Uterus (tissue), 4 donors: ENCODE data around the gene LRRC7. TPM values are rescaled to one million over a fixed set of nuclear protein-coding genes. Genes with fewer than 3 reads are reported as not detected.

ENCODE experiments used
- DNase-seq, 2 donors: peaks; one replicate each; pipeline ENCODE4 v3.0.0-alpha.2; 2019 to 2020
- H3K27ac ChIP-seq, 2 donors: fragments of 200-600 bp; sonication (generic); 1 replicate in 1 of 2; 2 replicates in 1 of 2; pipeline ENCODE4 v1.5.1; 2016 to 2018
- H3K27me3 ChIP-seq, 2 donors: fragments of 200-600 bp; sonication (generic); one replicate each; pipeline ENCODE4 v1.5.1; 2018 to 2019; ENCODE audit warnings: control low read depth in 1 of 2
- H3K36me3 ChIP-seq, 2 donors: fragments of 200-600 bp; sonication (generic); one replicate each; pipeline ENCODE4 v1.5.1; 2019; ENCODE audit warnings: control low read depth in 1 of 2
- H3K4me1 ChIP-seq, 2 donors: fragments of 200-600 bp; sonication (generic); one replicate each; pipeline ENCODE4 v1.5.1; 2018 to 2019; ENCODE audit warnings: control low read depth in 1 of 2
- H3K4me3 ChIP-seq, 2 donors: fragments of 200-600 bp; sonication (generic); 1 replicate in 1 of 2; 2 replicates in 1 of 2; pipeline ENCODE4 v1.5.1; 2018 to 2019; ENCODE audit warnings: mild to moderate bottlenecking in 1 of 2
- H3K9me3 ChIP-seq, 2 donors: fragments of 200-600 bp; sonication (generic); one replicate each; pipeline ENCODE4 v1.5.1; 2019; ENCODE audit warnings: control low read depth in 1 of 2
- POLR2A ChIP-seq, 2 donors: fragments of 450-650 bp; IDR thresholded peaks; one replicate each; pipeline ENCODE4 v1.6.1; 2016; ENCODE audit warnings: antibody characterized with exemption in 2 of 2, mild to moderate bottlenecking in 1 of 2, moderate library complexity in 1 of 2
- intact Hi-C: fragments of 100-400 bp; cut with DNase I; formaldehyde crosslinking; loops from one replicate; pipeline ENCODE4 v1.15.1; 2023; ENCODE audit warnings: low total_unique reads
- total RNA-seq, 4 donors: library from RNA; depleted of rRNA in 3 of 4; stranded (reverse); fragments of >200 nt in 3 of 4; gene quantifications; one replicate each; pipeline versions ENCODE4 v1.1.0 to v1.2.4, GENCODE V29; 2014 to 2023
- TF ChIP-seq, protein P1 (sequence below), 4 experiments: fragments of 200-600 bp in 2 of 4; fragments of 450-650 bp in 2 of 4; sonication (generic) in 2 of 4; IDR thresholded peaks; one replicate each; pipeline ENCODE4 v1.5.1; 2016 to 2019; ENCODE audit warnings: antibody characterized with exemption in 4 of 4, mild to moderate bottlenecking in 2 of 4, moderate library complexity in 1 of 4
- donor health status: DM: yes; HTN: yes; CAD: no.

Gene LRRC7
- total RNA-seq, 4 donors from 2014 or later = 1.5 to 12.0 TPM; not detected in 2

DNA sequence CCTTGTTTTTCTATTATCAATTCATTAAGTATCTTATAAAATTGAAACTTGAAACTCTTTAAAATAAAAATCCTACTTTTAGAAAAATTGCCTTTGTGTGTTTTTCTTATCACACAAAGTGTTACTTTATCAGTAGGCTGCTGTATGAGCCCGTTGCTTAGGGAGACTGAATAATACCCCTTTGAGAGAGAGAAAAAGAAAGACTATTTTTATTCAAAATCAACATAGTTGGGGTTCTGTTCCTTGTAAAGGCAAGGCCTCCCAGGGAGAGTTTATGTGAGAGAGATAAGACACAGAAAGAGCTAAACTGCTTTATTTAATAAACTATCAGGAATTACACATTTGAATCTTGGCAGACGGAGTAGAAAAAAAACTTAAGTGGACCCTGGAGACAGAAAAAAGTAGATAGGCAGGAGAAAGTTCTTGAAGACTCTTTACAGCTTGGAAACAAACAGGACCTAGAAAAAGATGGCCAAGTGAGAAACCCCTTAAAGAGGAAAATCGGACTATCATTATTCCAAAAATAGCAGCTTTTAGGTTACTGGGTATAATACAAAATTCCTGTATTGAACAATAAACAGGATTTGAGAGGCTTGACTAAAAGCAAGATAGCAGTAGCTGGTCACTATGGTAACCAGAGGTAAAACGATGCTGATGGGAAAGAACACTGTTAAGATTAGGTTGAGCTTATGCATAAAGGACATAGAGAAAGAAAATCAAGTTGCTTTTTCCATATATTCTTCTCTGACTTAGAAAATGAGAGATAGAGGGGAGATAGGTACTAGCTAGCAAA is 170.9 kb downstream of the LRRC7 start:
- H3K4me3 ChIP-seq = no peak overlapping the region
- no peak overlapping the region for H3K27ac ChIP-seq
- intact Hi-C loops = no loop called here
- no peaks in the 10 kb centered on the region for H3K4me1 ChIP-seq
- no peaks in the 10 kb centered on the region for H3K36me3 ChIP-seq
- H3K27me3 ChIP-seq = no peaks in the 10 kb centered on the region
- no peaks in the 10 kb centered on the region for H3K9me3 ChIP-seq
- no peak for DNase-seq
- no peak for TF ChIP-seq POLR2A (IDR thresholded peaks at IDR 0.05)
- TF ChIP-seq, protein P1, sequence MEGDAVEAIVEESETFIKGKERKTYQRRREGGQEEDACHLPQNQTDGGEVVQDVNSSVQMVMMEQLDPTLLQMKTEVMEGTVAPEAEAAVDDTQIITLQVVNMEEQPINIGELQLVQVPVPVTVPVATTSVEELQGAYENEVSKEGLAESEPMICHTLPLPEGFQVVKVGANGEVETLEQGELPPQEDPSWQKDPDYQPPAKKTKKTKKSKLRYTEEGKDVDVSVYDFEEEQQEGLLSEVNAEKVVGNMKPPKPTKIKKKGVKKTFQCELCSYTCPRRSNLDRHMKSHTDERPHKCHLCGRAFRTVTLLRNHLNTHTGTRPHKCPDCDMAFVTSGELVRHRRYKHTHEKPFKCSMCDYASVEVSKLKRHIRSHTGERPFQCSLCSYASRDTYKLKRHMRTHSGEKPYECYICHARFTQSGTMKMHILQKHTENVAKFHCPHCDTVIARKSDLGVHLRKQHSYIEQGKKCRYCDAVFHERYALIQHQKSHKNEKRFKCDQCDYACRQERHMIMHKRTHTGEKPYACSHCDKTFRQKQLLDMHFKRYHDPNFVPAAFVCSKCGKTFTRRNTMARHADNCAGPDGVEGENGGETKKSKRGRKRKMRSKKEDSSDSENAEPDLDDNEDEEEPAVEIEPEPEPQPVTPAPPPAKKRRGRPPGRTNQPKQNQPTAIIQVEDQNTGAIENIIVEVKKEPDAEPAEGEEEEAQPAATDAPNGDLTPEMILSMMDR (IDR thresholded peaks at IDR 0.05) = no peak

DNA sequence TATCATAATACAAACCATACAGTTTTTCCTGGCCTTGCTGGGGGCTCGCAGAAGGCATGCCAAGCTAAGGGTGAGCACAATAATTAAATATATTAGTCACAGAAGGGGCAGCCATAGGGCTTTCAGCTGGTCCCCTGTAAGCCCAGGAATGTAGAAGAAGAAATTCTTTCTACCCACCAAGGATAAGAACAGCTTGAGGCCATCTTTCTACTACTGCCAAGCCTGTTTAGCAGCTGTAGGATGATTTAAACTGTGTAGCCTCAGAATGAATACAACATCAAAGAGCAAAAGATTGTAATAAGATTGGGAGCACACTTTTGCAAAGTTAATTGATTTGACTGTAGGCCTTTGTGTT is 171.5 kb downstream of the LRRC7 start:
- intact Hi-C loops = no loop called here
- H3K36me3 ChIP-seq = no peaks in the 10 kb centered on the region
- TF ChIP-seq, protein P1 (IDR thresholded peaks at IDR 0.05) = no peak
- TF ChIP-seq POLR2A (IDR thresholded peaks at IDR 0.05) = no peak
- no peak overlapping the region for H3K4me3 ChIP-seq
- H3K9me3 ChIP-seq = no peaks in the 10 kb centered on the region
- H3K27ac ChIP-seq = no peak overlapping the region
- H3K4me1 ChIP-seq = no peaks in the 10 kb centered on the region
- DNase-seq = no peak
- no peaks in the 10 kb centered on the region for H3K27me3 ChIP-seq

DNA sequence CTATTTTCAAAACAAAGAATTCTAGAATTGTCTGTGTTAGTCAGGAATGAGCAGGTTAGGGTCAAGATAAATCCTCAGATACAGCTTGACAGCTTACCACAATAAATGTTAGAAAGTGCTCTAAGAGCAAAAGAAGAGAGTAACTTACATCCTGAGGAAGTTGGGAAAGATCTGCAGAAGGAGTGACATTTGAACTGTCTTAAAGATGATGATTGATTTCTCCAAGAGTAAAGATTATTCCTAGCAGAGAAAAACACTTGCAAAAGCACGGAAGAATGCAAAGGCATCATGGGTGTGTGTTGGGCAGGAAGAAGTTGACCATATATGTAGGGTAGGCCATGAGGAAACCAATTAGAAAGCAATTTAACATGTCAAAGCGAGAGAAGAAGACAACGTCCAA is 175.4 kb downstream of the LRRC7 start:
- intact Hi-C loops = no loop called here
- Histone ChIP-seq H3K9me3 (no peaks in the 10 kb centered on the region), H3K36me3 (no peaks in the 10 kb centered on the region), H3K4me1 (no peaks in the 10 kb centered on the region), H3K4me3 (no peak overlapping the region), H3K27me3 (no peaks in the 10 kb centered on the region), H3K27ac (no peak overlapping the region)
- DNase-seq = no peak
- TF ChIP-seq POLR2A (IDR thresholded peaks at IDR 0.05) = no peak
- TF ChIP-seq, protein P1 (IDR thresholded peaks at IDR 0.05) = no peak

DNA sequence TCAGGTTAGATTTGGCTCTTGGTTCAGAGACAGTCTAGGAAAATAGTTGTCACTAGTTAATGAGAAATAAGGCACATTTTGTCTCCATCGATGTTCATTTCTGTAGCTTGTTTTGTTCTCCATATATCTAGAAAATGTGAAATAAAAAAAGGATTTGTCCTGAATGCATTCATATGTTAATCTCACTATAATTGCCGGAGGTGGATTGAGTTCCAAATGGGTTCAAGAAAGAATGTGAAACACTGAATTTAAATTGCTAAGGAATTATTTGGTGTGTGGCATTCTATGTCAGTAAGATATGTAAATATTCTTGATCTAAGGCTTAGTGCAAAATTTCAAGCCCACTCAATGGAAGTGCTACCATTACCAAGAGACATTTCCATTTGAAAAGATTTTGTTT is 176.7 kb downstream of the LRRC7 start:
- no peak for TF ChIP-seq POLR2A (IDR thresholded peaks at IDR 0.05)
- TF ChIP-seq, protein P1 (IDR thresholded peaks at IDR 0.05) = no peak
- Histone ChIP-seq H3K27me3 (no peaks in the 10 kb centered on the region), H3K4me1 (no peaks in the 10 kb centered on the region), H3K9me3 (no peaks in the 10 kb centered on the region), H3K27ac (no peak overlapping the region), H3K36me3 (no peaks in the 10 kb centered on the region), H3K4me3 (no peak overlapping the region)
- intact Hi-C loops = no loop called here
- DNase-seq = no peak

DNA sequence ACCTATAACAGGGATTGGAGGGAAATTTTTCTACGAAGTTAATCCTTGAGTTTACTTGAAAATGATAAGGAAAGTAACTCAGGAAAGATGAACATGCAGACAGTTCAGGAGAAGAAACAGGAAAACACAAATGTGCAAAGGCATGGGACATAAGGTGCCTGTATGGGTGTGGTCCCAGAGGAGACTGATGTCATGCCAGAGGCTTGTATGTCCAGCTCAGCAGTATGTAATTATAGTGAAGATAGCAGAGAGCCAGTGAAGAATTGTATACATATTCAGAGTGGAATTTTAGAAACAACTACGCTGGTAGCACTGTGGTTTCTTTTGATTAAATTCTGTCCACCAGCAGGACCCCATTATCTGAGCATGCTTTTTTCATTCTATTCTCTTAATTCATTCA is 179.5 kb downstream of the LRRC7 start:
- no peaks in the 10 kb centered on the region for H3K36me3 ChIP-seq
- H3K9me3 ChIP-seq = no peaks in the 10 kb centered on the region
- TF ChIP-seq POLR2A (IDR thresholded peaks at IDR 0.05) = no peak
- TF ChIP-seq, protein P1 (IDR thresholded peaks at IDR 0.05) = no peak
- intact Hi-C loops = no loop called here
- no peak overlapping the region for H3K27ac ChIP-seq
- H3K4me3 ChIP-seq = no peak overlapping the region
- H3K27me3 ChIP-seq = peaks cover 0 to 3% of the 10 kb centered on the region in 2 donors
- H3K4me1 ChIP-seq = no peaks in the 10 kb centered on the region
- no peak for DNase-seq
